Motor neuron (in vitro differentiated cells): ENCODE measurements around the gene PTN. TPM values are rescaled to one million over a fixed set of nuclear protein-coding genes. Genes with fewer than 3 reads are reported as not detected.

Experiments
- ATAC-seq, 8 experiments: fragments of 200-7000 bp; cut with Tn5 transposase; replicated peaks in 6 of 8; 2 replicates each; pipeline ENCODE4 v1.8.0; 2021; ENCODE audit warnings: mild to moderate bottlenecking in 8 of 8, moderate library complexity in 8 of 8
- H3K27ac ChIP-seq, 2 donors: fragments of 250-450 bp; sonication (Bioruptor Pico); 2 replicates each; pipeline ENCODE4 v1.9.0; 2021; ENCODE audit warnings: antibody characterized with exemption in 2 of 2, mild to moderate bottlenecking in 2 of 2, moderate library complexity in 1 of 2
- H3K4me1 ChIP-seq, 2 donors: fragments of 250-450 bp; sonication (Bioruptor Pico); replicated peaks in 1 of 2; 2 replicates each; pipeline ENCODE4 v1.6.1; 2021; ENCODE audit warnings: antibody characterized with exemption in 2 of 2, mild to moderate bottlenecking in 2 of 2, moderate library complexity in 1 of 2
- H3K4me3 ChIP-seq, 5 donors: fragments of 250-450 bp; sonication (Bioruptor Pico); 2 replicates each; pipeline ENCODE4 v1.9.0; 2021; ENCODE audit warnings: antibody characterized with exemption in 5 of 5, mild to moderate bottlenecking in 5 of 5, moderate library complexity in 4 of 5
- WGBS, 10 experiments: fragments of 450-650 bp; shearing (Covaris generic); methylation state at CpG; one replicate each; pipeline ENCODE4 v1.0.0; 2022; 5-methylcytosine and 5-hydroxymethylcytosine counted together
- in situ Hi-C, 9 experiments: fragments of 400-800 bp; cut with MboI; loops; one replicate each; pipeline ENCODE4 v1.15.0; 2021; ENCODE audit warnings: low sequenced_read_pairs in 9 of 9, low pct_unique_long_range_greater_than_20kb in 2 of 9; ENCODE audit not compliant: unreplicated experiment in 9 of 9
- total RNA-seq, 8 experiments: library from RNA; unstranded; fragments of 300-600 nt; gene quantifications; 2 replicates each; pipeline versions ENCODE4 v1.2.3 to v1.2.4, GENCODE V29; 2022

The PTN gene
- total RNA-seq, 8 experiments from 2014 or later: 1.5 to 775 (median 20.4) TPM; not detected in 2

- in situ Hi-C loops: no loop called here
- Histone ChIP-seq H3K27ac (no peak overlapping the region), H3K4me3 (no peak overlapping the region), H3K4me1 (peaks cover 20 to 35% of the 10 kb centered on the region in 2 donors)
- no peak for ATAC-seq
- WGBS, 10 experiments: 22 to 92% (median 80%) methylated on average over 1 to 4 of the region's 4 CpGs; no CpG with 5 or more reads in 4 of the 10 experiments
Measured at GRCh38 chr7:137306748-137307147, 36.8 kb downstream of the PTN start.

GRCh38 chr7:137305901-137306621, 37.5 kb downstream of the PTN start:
- WGBS, 10 experiments: 0 to 71% (median 17%) methylated on average over 1 to 6 of the region's 6 CpGs; no CpG with 5 or more reads in 3 of the 10 experiments
- Histone ChIP-seq H3K4me3 (no peak overlapping the region), H3K27ac (peak overlapping the region in 1 of 2 donors; percentile 1), H3K4me1 (peaks cover 20 to 35% of the 10 kb centered on the region in 2 donors)
- peak in 5 of 8 experiments; percentile 74 to 93 (median 89) for ATAC-seq
- in situ Hi-C loops: no loop called here

- no peak overlapping the region for H3K27ac ChIP-seq
- ATAC-seq: no peak
- WGBS, 10 experiments: 32 to 87% (median 55%) methylated on average over 2 to 9 of the region's 9 CpGs
- H3K4me1 ChIP-seq: peaks cover 20 to 35% of the 10 kb centered on the region in 2 donors
- H3K4me3 ChIP-seq: no peak overlapping the region
- in situ Hi-C loops: no loop called here
Measured at GRCh38 chr7:137304624-137305235, 38.8 kb downstream of the PTN start.

- Histone ChIP-seq H3K4me1 (peaks cover 20 to 35% of the 10 kb centered on the region in 2 donors), H3K27ac (no peak overlapping the region), H3K4me3 (no peak overlapping the region)
- ATAC-seq: no peak
- in situ Hi-C loops: no loop called here
- 8 to 89% (median 55%) methylated on average over 1 of the region's 1 CpG; no CpG with 5 or more reads in 2 of the 10 experiments for WGBS, 10 experiments
Measured at GRCh38 chr7:137304165-137304564, 39.4 kb downstream of the PTN start.

- WGBS, 10 experiments: 0 to 100% (median 54%) methylated on average over 1 to 2 of the region's 2 CpGs
- peaks cover 20 to 34% of the 10 kb centered on the region in 2 donors for H3K4me1 ChIP-seq
Measured at GRCh38 chr7:137302081-137302480, 41.5 kb downstream of the PTN start.

GRCh38 chr7:137298464-137298794, 45.1 kb downstream of the PTN start:
- no peaks in the 10 kb centered on the region for H3K4me1 ChIP-seq
- in situ Hi-C loops: loop anchor here in 1 of 9 experiments (25.0 kb wide), 2 partner anchors 164 to 289 kb away; no protein-coding TSS in a partner anchor
- H3K4me3 ChIP-seq: no peak overlapping the region
- ATAC-seq: no peak
- no peak overlapping the region for H3K27ac ChIP-seq
- WGBS, 10 experiments: 60 to 100% (median 95%) methylated on average over 1 of the region's 1 CpG; no CpG with 5 or more reads in 4 of the 10 experiments

More at GRCh38 chr7:137302081-137302480, 41.5 kb downstream of the PTN start:
- no peak overlapping the region for H3K27ac ChIP-seq
- H3K4me3 ChIP-seq: no peak overlapping the region
- in situ Hi-C loops: no loop called here
- ATAC-seq: no peak

GRCh38 chr7:137297551-137298463, 45.7 kb downstream of the PTN start:
- no peak overlapping the region for H3K4me3 ChIP-seq
- ATAC-seq: no peak
- 37 to 100% (median 73%) methylated on average over 1 to 9 of the region's 9 CpGs for WGBS, 10 experiments
- H3K4me1 ChIP-seq: no peaks in the 10 kb centered on the region
- in situ Hi-C loops: loop anchor here in 1 of 9 experiments (25.0 kb wide), 2 partner anchors 164 to 289 kb away; no protein-coding TSS in a partner anchor
- no peak overlapping the region for H3K27ac ChIP-seq

- no peak overlapping the region for H3K27ac ChIP-seq
- no peak overlapping the region for H3K4me3 ChIP-seq
- WGBS, 10 experiments: 0 to 100% (median 75%) methylated on average over 1 to 2 of the region's 2 CpGs; no CpG with 5 or more reads in 6 of the 10 experiments
- no peaks in the 10 kb centered on the region for H3K4me1 ChIP-seq
- no peak for ATAC-seq
- in situ Hi-C loops: loop anchor here in 1 of 9 experiments (25.0 kb wide), 2 partner anchors 166 to 291 kb away; no protein-coding TSS in a partner anchor
Measured at GRCh38 chr7:137296576-137296975, 47.0 kb downstream of the PTN start.

GRCh38 chr7:137295739-137296324, 47.7 kb downstream of the PTN start:
- Histone ChIP-seq H3K27ac (no peak overlapping the region), H3K4me3 (no peak overlapping the region), H3K4me1 (no peaks in the 10 kb centered on the region)
- WGBS, 10 experiments: 29 to 100% (median 58%) methylated on average over 1 to 2 of the region's 2 CpGs
- in situ Hi-C loops: loop anchor here in 1 of 9 experiments (25.0 kb wide), 2 partner anchors 166 to 291 kb away; no protein-coding TSS in a partner anchor
- no peak for ATAC-seq

GRCh38 chr7:137289101-137289500, 54.4 kb downstream of the PTN start:
- WGBS, 10 experiments: 33 to 73% (median 56%) methylated on average over 3 to 4 of the region's 4 CpGs; no CpG with 5 or more reads in 5 of the 10 experiments
- Histone ChIP-seq H3K4me3 (no peak overlapping the region), H3K4me1 (no peaks in the 10 kb centered on the region), H3K27ac (no peak overlapping the region)
- ATAC-seq: no peak
- in situ Hi-C loops: loop anchor here in 1 of 9 experiments (25.0 kb wide), 2 partner anchors 173 to 298 kb away; no protein-coding TSS in a partner anchor

- 46 to 100% (median 81%) methylated on average over 1 to 3 of the region's 3 CpGs; no CpG with 5 or more reads in 2 of the 10 experiments for WGBS, 10 experiments
- in situ Hi-C loops: loop anchor here in 1 of 9 experiments (25.0 kb wide), 2 partner anchors 175 to 300 kb away; no protein-coding TSS in a partner anchor
- no peak overlapping the region for H3K4me3 ChIP-seq
- no peak overlapping the region for H3K27ac ChIP-seq
- H3K4me1 ChIP-seq: no peaks in the 10 kb centered on the region
- ATAC-seq: no peak
Measured at GRCh38 chr7:137287651-137288258, 55.8 kb downstream of the PTN start.

- H3K27ac ChIP-seq: no peak overlapping the region
Measured at GRCh38 chr7:137283153-137283552, 60.4 kb downstream of the PTN start.

More at GRCh38 chr7:137283153-137283552, 60.4 kb downstream of the PTN start:
- Histone ChIP-seq H3K4me1 (no peaks in the 10 kb centered on the region), H3K4me3 (no peak overlapping the region)
- in situ Hi-C loops: loop anchor here in 1 of 9 experiments (25.0 kb wide), 2 partner anchors 179 to 304 kb away; no protein-coding TSS in a partner anchor
- 44 to 97% (median 80%) methylated on average over 1 to 6 of the region's 6 CpGs; no CpG with 5 or more reads in 1 of the 10 experiments for WGBS, 10 experiments
- ATAC-seq: no peak
